ENCODE data around the gene CARNS1. TPM values are rescaled to one million over a fixed set of nuclear protein-coding genes. Genes with fewer than 3 reads are reported as not detected.

CARNS1 gene
- total and polyA plus RNA-seq, 7 donors: 2.1 to 27.5 (median 7.0) TPM

GRCh38 chr11:67466962-67467771 is 51.7 kb downstream of the CARNS1 start:
- no peak overlapping the region for H3K4me3 ChIP-seq
- WGBS, 3 donors: 74 to 80% (median 77%) methylated on average over 10 to 11 of the region's 11 CpGs
- H3K36me3 ChIP-seq (ENCODE audit: insufficient read depth in 1 of 2, low read depth in 1 of 2): peaks cover 0 to 5% of the 10 kb centered on the region in 2 donors
- no peak for DNase-seq
- H3K27ac ChIP-seq: no peak overlapping the region
- TF ChIP-seq, protein P1, sequence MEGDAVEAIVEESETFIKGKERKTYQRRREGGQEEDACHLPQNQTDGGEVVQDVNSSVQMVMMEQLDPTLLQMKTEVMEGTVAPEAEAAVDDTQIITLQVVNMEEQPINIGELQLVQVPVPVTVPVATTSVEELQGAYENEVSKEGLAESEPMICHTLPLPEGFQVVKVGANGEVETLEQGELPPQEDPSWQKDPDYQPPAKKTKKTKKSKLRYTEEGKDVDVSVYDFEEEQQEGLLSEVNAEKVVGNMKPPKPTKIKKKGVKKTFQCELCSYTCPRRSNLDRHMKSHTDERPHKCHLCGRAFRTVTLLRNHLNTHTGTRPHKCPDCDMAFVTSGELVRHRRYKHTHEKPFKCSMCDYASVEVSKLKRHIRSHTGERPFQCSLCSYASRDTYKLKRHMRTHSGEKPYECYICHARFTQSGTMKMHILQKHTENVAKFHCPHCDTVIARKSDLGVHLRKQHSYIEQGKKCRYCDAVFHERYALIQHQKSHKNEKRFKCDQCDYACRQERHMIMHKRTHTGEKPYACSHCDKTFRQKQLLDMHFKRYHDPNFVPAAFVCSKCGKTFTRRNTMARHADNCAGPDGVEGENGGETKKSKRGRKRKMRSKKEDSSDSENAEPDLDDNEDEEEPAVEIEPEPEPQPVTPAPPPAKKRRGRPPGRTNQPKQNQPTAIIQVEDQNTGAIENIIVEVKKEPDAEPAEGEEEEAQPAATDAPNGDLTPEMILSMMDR (IDR thresholded peaks at IDR 0.05): no peak
- intact Hi-C loops (cut with DNase I): loop anchor here (5.0 kb wide), 3 partner anchors 40 to 65 kb away; partner anchors contain the start of genes PPP1CA (in 2 of the 2), RPS6KB2 (in 2 of the 2), TBC1D10C (in 2 of the 2) and CDK2AP2 (in 1 of the 2)
- peaks cover 20% of the 10 kb centered on the region for H3K4me1 ChIP-seq
- H3K9me3 ChIP-seq: no peaks in the 10 kb centered on the region
- no peaks in the 10 kb centered on the region for H3K27me3 ChIP-seq (ENCODE audit: insufficient read depth in 3 of 3, low read length in 2 of 3)
- no peak for ATAC-seq

DNA sequence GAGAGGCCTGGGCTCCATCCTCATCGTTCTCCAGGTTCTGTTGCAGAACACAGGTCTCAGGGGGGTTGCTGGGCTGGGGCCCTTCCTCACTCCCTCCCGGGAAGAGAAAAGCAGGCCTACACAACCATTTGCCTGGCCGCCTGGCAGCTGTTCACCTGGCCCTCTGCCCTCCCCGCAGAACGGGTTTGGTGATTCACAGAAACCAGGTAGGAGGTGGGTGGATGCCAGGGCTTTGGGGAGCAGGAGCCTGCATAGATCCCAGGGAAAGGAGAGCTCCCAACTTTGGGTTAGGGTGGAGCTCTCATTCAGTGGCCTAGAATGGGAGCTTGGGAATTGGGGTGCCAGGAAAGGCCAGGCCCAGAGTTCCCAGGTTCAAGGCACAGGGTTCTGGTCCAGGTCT is 52.6 kb downstream of the CARNS1 start:
- intact Hi-C loops (cut with DNase I): loop anchor here (5.0 kb wide), 3 partner anchors 39 to 66 kb away; partner anchors contain the start of genes PPP1CA (in 2 of the 2), RPS6KB2 (in 2 of the 2), TBC1D10C (in 2 of the 2) and CDK2AP2 (in 1 of the 2)
- WGBS, 3 donors: 18 to 24% (median 23%) methylated on average over 5 of the region's 5 CpGs
- Histone ChIP-seq H3K9me3 (no peaks in the 10 kb centered on the region), H3K27ac (peak overlapping the region; percentile 85), H3K4me3 (peak overlapping the region; percentile 98), H3K36me3 (ENCODE audit: insufficient read depth in 1 of 2, low read depth in 1 of 2) (peaks cover 0 to 5% of the 10 kb centered on the region in 2 donors), H3K27me3 (ENCODE audit: insufficient read depth in 3 of 3, low read length in 2 of 3) (no peaks in the 10 kb centered on the region), H3K4me1 (peaks cover 20% of the 10 kb centered on the region)
- DNase-seq (no peak), ATAC-seq (no peak)
- TF ChIP-seq, protein P1 (IDR thresholded peaks at IDR 0.05): no peak

- intact Hi-C loops (cut with DNase I): loop anchor here (5.0 kb wide), 3 partner anchors 39 to 66 kb away; partner anchors contain the start of genes PPP1CA (in 2 of the 2), RPS6KB2 (in 2 of the 2), TBC1D10C (in 2 of the 2) and CDK2AP2 (in 1 of the 2)
- H3K27me3 ChIP-seq (ENCODE audit: insufficient read depth in 3 of 3, low read length in 2 of 3): no peaks in the 10 kb centered on the region
- peaks cover 20% of the 10 kb centered on the region for H3K4me1 ChIP-seq
These were observed 52.9 kb downstream of the CARNS1 start for GRCh38 chr11:67468456-67468758.

DNA sequence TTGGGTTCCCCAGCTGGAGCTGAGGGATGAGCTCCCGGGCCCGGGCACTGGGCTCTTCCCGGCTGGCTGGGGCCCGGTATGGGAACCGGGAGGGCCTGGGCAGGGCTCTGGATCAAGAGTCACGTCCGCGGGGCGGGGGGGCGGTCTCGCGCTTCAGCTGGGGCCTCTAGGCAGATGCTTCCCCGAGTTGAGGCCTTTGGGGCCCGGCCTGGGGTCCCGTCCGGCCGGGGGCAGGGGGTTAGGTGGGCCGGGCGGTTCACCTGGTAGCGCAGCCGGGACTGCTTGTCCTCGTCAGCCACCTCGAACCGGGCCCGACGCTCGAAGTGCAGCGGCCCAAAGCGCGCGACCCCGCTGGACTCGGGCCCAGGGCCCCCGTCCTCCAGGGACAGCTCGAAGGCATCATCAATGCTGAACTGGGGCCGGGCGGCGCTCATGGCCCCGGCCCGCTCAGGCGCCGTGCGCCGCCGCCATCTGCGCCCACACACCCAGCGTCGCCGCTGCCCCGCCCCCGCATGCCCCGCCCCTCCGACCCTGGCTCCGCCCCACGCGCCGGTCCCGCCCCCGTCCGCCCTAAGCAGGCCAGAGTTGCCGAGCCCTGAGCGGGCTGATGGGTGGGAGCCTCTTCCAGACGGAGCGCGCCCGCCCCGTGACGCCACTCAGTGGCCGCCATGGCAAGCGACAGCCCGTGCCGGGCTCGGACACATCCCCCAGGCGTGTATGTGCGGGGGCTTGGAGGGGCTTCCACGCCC is 53.5 kb downstream of the CARNS1 start, which contains the start of gene TMEM134:
Gene TMEM134, minus strand, starts transcription at position 493 of the 749 bp plus-strand sequence. Its CDS starts 59 bp downstream, at position 434.
- 0 to 1% (median 0%) methylated on average over 39 to 76 of the region's 76 CpGs for WGBS, 3 donors
- peak within 1 kb of the TSS; percentile 85 for H3K27ac ChIP-seq
- TF ChIP-seq, protein P1 (IDR thresholded peaks at IDR 0.05): peak; percentile 47
- peaks cover 15% of the 10 kb centered on the region for H3K4me1 ChIP-seq
- ATAC-seq (peak; percentile 93 to 97 (median 96)), DNase-seq (peak; percentile 93 to 97)
- intact Hi-C loops (cut with DNase I): loop anchor here (5.0 kb wide), 3 partner anchors 38 to 67 kb away; partner anchors contain the start of genes PPP1CA (in 2 of the 2), RPS6KB2 (in 2 of the 2), TBC1D10C (in 2 of the 2) and CDK2AP2 (in 1 of the 2)
- no peaks in the 10 kb centered on the region for H3K27me3 ChIP-seq (ENCODE audit: insufficient read depth in 3 of 3, low read length in 2 of 3)
- peak within 1 kb of the TSS; percentile 98 for H3K4me3 ChIP-seq
- no peaks in the 10 kb centered on the region for H3K9me3 ChIP-seq
- H3K36me3 ChIP-seq (ENCODE audit: insufficient read depth in 1 of 2, low read depth in 1 of 2): peaks cover 0 to 5% of the 10 kb centered on the region in 2 donors

More at GRCh38 chr11:67468456-67468758, 52.9 kb downstream of the CARNS1 start:
- Histone ChIP-seq H3K27ac (peak overlapping the region; percentile 85), H3K4me3 (peak overlapping the region; percentile 98), H3K9me3 (no peaks in the 10 kb centered on the region), H3K36me3 (ENCODE audit: insufficient read depth in 1 of 2, low read depth in 1 of 2) (peaks cover 0 to 5% of the 10 kb centered on the region in 2 donors)
- DNase-seq (no peak), ATAC-seq (no peak)
- WGBS, 3 donors: 2 to 3% (median 3%) methylated on average over 5 to 6 of the region's 6 CpGs
- TF ChIP-seq, protein P1 (IDR thresholded peaks at IDR 0.05): no peak
